Measurements from ENCODE around the gene MDGA2. TPM values are rescaled to one million over a fixed set of nuclear protein-coding genes. Genes with fewer than 3 reads are reported as not detected.

MDGA2 gene
- total and polyA plus RNA-seq, 2 of the 8 experiments (the other 6 are each of a cell fraction or from before 2014, with no cell fraction given): 0.11 to 0.69 TPM

GRCh38 chr14:47590767-47591495, 84.5 kb downstream of the MDGA2 start:
- no peak overlapping the region for H3K14ac ChIP-seq (ENCODE audit: insufficient read length)
- no peak overlapping the region for H3K18ac ChIP-seq (ENCODE audit: extremely low read depth, low read length)
- H3K4me2 ChIP-seq (ENCODE audit: insufficient read depth in 1 of 2, low read depth in 2 of 2, low read length in 2 of 2): no peak overlapping the region
- CTCF ChIA-PET (ENCODE audit: partially characterized antibody): no interaction called here
- H3K4me1 ChIP-seq (replicated peaks in 1 of 4; ENCODE audit: control insufficient read depth in 3 of 4, insufficient read depth in 4 of 4, low read length in 3 of 4): no peaks in the 10 kb centered on the region
- no peak overlapping the region for H2BK15ac ChIP-seq (ENCODE audit: low read length)
- H4K8ac ChIP-seq (ENCODE audit: extremely low read depth, insufficient read depth, low read length): no peak overlapping the region
- H3K23me2 ChIP-seq (ENCODE audit: low read depth, low read length): no peaks in the 10 kb centered on the region
- no peaks in the 10 kb centered on the region for H3K36me3 ChIP-seq (ENCODE audit: control insufficient read depth in 2 of 4, insufficient read depth in 4 of 4, low read length in 3 of 4)
- no peak overlapping the region for H3K4ac ChIP-seq (replicated peaks; ENCODE audit: insufficient read length, low read depth, low read length)
- H2AFZ ChIP-seq (ENCODE audit: low read length): no peak overlapping the region
- no peak overlapping the region for H4K5ac ChIP-seq (ENCODE audit: insufficient read length, low read depth, low read length)
- H2BK120ac ChIP-seq (replicated peaks; ENCODE audit: low read depth, low read length): no peak overlapping the region
- H3K9ac ChIP-seq (replicated peaks in 1 of 4; ENCODE audit: extremely low read depth in 1 of 4, low read depth in 3 of 4, low read length in 3 of 4): no peak overlapping the region
- no peak overlapping the region for H3K23ac ChIP-seq (ENCODE audit: insufficient read length)
- H3K9me3 ChIP-seq (ENCODE audit: insufficient read depth in 2 of 2, low read depth in 1 of 2, low read length in 1 of 2): no peaks in the 10 kb centered on the region
- no peak overlapping the region for H2AK5ac ChIP-seq (ENCODE audit: low read depth, low read length)
- no peak overlapping the region for H2BK5ac ChIP-seq (ENCODE audit: low read depth, low read length)
- H3K27ac ChIP-seq (ENCODE audit: low read depth, low read length): no peak overlapping the region
- 47% methylated on average over 2 of the region's 2 CpGs; no CpG with 5 or more reads in 1 of the 2 experiments for WGBS, 2 experiments (ENCODE audit: extremely low coverage in 1 of 2, insufficient coverage in 1 of 2, insufficient read length in 1 of 2, insufficient replicate concordance in 2 of 2, low coverage in 1 of 2, low lambda C conversion rate in 2 of 2, missing lambda C conversion rate in 1 of 2)
- POLR2A ChIA-PET (ENCODE audit: partially characterized antibody): no interaction called here
- H4K91ac ChIP-seq (replicated peaks; ENCODE audit: insufficient read length, low read length): no peak overlapping the region
- no peaks in the 10 kb centered on the region for H3K79me2 ChIP-seq (ENCODE audit: control insufficient read depth in 1 of 2, insufficient read depth in 2 of 2, low read length in 2 of 2)
- no peaks in the 10 kb centered on the region for H3K79me1 ChIP-seq (ENCODE audit: low read depth, low read length)
- no peak for TF ChIP-seq BRCA1 (IDR thresholded peaks at IDR 0.05; ENCODE audit: low read depth, low read length)
- no peak for TF ChIP-seq SP2 (IDR thresholded peaks at IDR 0.05; ENCODE audit: low read length)
- no peak for TF ChIP-seq SUZ12 (IDR thresholded peaks at IDR 0.05; ENCODE audit: low read length)
- TF ChIP-seq SAP30 (IDR thresholded peaks at IDR 0.05; ENCODE audit: insufficient read depth, insufficient replicate concordance, low read length): no peak
- peaks cover 0 to 2% of the 10 kb centered on the region in 2 experiments for H4K20me1 ChIP-seq (replicated peaks in 1 of 2; ENCODE audit: control insufficient read depth in 1 of 2, insufficient read depth in 2 of 2, low read length in 2 of 2)
- no peak overlapping the region for H3K4me3 ChIP-seq (ENCODE audit: extremely low read depth in 1 of 4, insufficient read depth in 2 of 4, low read depth in 3 of 4, low read length in 4 of 4)
- H3K56ac ChIP-seq (replicated peaks; ENCODE audit: insufficient read length, low read depth, low read length): no peak overlapping the region
- no peaks in the 10 kb centered on the region for H3K27me3 ChIP-seq (replicated peaks in 1 of 4; ENCODE audit: control insufficient read depth in 3 of 4, extremely low read depth in 1 of 4, insufficient read depth in 3 of 4, low read length in 3 of 4)
- no peak for DNase-seq (ENCODE audit: low read depth in 1 of 2, low spot score in 2 of 2)
- H2BK20ac ChIP-seq (ENCODE audit: low read length): no peak overlapping the region
- no peak for FAIRE-seq
- H2BK12ac ChIP-seq (ENCODE audit: low read depth, low read length): no peak overlapping the region

Measured in H1 (cell line).